Measurements from ENCODE around the gene VPS51. TPM values are rescaled to one million over a fixed set of nuclear protein-coding genes. Genes with fewer than 3 reads are reported as not detected.
A peak's percentile ranks its signal among the peaks of the same experiment; 100 is the strongest.

The VPS51 gene
- total and polyA plus RNA-seq, 2 of the 13 experiments (the other 11 are each of a cell fraction or from before 2014, with no cell fraction given), result 76.3 to 90.6 TPM

DNA sequence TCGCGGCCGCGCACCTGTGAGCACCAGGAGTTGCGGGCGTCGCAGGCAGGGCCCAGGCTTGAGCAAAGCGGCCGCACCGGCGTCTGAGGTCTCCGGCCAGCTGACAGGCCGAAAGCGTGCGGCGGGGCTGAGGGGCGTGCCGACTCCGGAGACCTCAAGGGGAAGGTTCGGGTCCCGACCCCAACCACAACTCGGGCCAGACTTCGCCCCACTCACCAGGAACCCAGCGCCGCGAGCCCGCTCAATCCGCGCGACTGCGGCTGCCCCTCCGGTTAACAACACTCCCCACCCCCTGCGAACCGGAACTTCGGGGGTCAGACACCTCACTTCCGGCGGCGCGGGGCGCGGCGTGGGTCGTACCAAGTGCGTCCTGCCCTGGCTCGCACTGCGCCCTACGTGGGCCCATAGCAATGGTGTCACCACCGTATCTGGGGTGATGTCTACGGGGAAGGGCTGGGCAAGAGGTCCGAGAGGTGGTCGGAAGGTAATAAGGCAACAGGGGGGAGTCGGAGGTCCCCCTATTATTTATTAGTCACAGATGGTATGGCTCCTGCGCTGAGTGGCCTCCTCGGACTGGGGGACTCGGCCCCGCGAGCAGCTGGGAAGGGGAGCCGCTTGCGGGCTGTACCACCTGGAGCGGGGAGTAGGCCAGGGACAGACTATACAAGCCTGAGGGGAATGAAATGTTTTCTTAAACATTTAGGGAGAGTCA is 38.4 kb downstream of the VPS51 start, which contains the start of gene SYVN1 (continued):
- TF ChIP-seq ATF6 (CRISPR knock-in tag; conservative IDR thresholded peaks at IDR 0.05), result no peak
- TF ChIP-seq, protein P1, sequence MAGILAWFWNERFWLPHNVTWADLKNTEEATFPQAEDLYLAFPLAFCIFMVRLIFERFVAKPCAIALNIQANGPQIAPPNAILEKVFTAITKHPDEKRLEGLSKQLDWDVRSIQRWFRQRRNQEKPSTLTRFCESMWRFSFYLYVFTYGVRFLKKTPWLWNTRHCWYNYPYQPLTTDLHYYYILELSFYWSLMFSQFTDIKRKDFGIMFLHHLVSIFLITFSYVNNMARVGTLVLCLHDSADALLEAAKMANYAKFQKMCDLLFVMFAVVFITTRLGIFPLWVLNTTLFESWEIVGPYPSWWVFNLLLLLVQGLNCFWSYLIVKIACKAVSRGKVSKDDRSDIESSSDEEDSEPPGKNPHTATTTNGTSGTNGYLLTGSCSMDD (CRISPR knock-in tag; IDR thresholded peaks at IDR 0.05), result 0 out of 2 replicates have a peak, but pooled peaks have one; percentile 14
- peak; percentile 51; the same call in 1 of the 2 replicates for TF ChIP-seq ARNTL (CRISPR knock-in tag; IDR thresholded peaks at IDR 0.05)
- peak; percentile 67; the same call in 1 of the 2 replicates for TF ChIP-seq ZNF83 (CRISPR knock-in tag; IDR thresholded peaks at IDR 0.05; ENCODE audit: borderline replicate concordance)
- peak; percentile 55 for TF ChIP-seq NFAT5 (CRISPR knock-in tag; IDR thresholded peaks at IDR 0.05)
- no peak for TF ChIP-seq CENPX (CRISPR knock-in tag; IDR thresholded peaks at IDR 0.05)
- TF ChIP-seq ZNF263 (CRISPR knock-in tag; IDR thresholded peaks at IDR 0.05), result no peak
- peak; percentile 52; the same call in 1 of the 2 replicates for TF ChIP-seq SATB2 (CRISPR knock-in tag; IDR thresholded peaks at IDR 0.05)
- TF ChIP-seq CEBPG (CRISPR knock-in tag; IDR thresholded peaks at IDR 0.05), result no peak
- TF ChIP-seq KMT2A (CRISPR knock-in tag; IDR thresholded peaks at IDR 0.05), result no peak; the same call in 1 of the 2 replicates
- TF ChIP-seq ZFY (CRISPR knock-in tag; IDR thresholded peaks at IDR 0.05), result peak; percentile 92
- TF ChIP-seq TFAP4 (IDR thresholded peaks at IDR 0.05; ENCODE audit: borderline replicate concordance, low read depth), result peak; percentile 77
- peak; percentile 25; the same call in 1 of the 2 replicates for TF ChIP-seq ZNF704 (CRISPR knock-in tag; IDR thresholded peaks at IDR 0.05; ENCODE audit: borderline replicate concordance)
- no peak for TF ChIP-seq ARID2 (CRISPR knock-in tag; IDR thresholded peaks at IDR 0.05; ENCODE audit: borderline replicate concordance)
- no peak; the same call in 1 of the 2 replicates for TF ChIP-seq AHR (CRISPR knock-in tag; IDR thresholded peaks at IDR 0.05)
- TF ChIP-seq ZNF138 (CRISPR knock-in tag; IDR thresholded peaks at IDR 0.05; ENCODE audit: low read depth), result 0 out of 2 replicates have a peak, but pooled peaks have one; percentile 73
